NCI-H187 (cell line): ENCODE results near the gene SCARB1.

Source experiments
- DNase-seq, 2 experiments: peaks; one replicate each; lab custom pipeline; 2025; lab: John Stamatoyannopoulos, UW

The SCARB1 gene

GRCh38 chr12:124864326-124864752 lies 675 bp upstream of the SCARB1 start:
- DNase-seq: no peak

DNA sequence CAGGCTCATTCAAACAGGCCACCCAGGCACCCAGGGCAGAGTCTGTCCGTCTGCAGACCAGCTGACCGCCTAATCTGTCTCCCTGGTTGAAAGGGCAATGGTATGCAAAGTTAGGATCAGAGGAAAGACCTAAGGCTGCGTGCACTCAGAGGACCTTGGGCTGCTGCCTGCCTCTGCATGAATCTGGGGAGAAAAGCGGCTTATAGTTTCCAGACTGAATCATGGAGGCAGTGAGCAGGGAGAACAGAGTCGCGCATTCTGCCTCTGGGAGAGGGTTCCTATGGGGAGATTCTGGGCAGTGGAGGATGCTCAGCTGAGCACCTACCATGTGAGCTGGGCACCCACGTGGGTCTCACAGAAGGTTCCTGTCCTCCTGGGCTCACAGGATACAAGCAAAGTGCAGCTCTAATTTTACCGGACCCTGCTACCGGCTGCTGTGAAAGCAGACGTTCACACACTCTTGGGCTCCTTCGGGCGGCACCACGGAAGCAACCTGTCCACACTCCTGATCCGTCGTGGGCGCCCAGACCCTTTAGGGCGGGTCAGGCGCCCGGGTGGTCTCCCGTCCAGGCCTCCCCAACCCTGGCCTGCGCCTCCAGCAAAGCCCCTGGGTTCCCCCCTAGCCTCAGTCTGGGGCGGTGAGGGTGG lies 772 bp downstream of the SCARB1 start:
- no peak for DNase-seq

GRCh38 chr12:124861898-124862676 lies 1.6 kb downstream of the SCARB1 start:
- no peak for DNase-seq

DNA sequence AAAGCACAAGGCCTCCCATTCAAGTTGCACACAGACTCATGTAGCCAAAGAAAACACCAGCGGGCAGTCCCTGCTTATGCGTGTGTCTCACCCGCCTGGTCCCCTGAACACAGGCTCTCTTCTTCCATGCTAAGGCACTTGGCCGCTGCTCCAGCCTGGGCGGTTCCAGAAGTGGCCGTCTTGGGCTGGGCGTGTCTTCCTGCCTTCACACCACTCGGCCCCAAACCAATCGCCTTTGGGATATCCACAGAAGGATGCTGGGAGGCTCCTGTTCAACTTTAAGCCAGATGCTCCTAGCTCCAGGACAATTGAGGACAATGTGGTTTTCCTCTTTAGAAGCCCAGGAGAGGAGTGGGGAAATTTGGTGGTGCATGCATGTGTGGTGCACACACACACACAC lies 2.2 kb downstream of the SCARB1 start:
- DNase-seq: no peak

- DNase-seq: no peak
Measured at GRCh38 chr12:124857921-124858461, 5.7 kb downstream of the SCARB1 start.

GRCh38 chr12:124856842-124857178 lies 6.9 kb downstream of the SCARB1 start:
- DNase-seq: no peak

DNA sequence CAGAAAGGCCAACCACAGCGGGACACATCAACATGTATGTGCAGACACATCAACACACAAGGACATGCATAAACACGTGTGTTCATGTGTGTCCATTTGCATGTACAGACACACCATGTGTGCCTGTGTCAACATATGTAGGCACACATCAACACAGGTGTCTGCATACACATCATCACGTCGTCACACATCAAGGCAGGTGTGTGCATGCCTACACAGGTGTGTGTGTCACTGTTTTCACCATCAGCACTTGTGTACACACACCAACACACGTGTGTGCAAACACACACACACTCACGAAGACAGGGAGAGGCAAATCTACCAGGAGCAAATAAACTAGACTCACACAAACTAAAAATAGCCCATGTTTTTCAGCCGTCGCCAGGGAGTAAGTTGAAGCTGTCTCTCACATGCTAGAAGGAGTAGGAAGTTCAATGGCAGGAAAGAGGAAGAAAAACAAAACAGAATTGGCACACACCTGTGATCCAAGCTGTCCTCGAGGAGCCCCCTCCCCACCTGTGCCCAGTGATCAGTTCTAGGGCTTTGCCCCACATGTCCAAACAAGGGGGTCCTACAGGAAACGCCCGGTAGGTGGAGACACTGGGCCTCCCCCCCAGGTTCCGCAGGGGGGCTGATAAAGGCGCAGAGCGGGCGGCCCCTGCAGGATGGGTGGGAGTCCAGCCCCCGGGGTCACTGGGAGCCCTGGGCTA lies 7.4 kb downstream of the SCARB1 start:
- no peak for DNase-seq

DNA sequence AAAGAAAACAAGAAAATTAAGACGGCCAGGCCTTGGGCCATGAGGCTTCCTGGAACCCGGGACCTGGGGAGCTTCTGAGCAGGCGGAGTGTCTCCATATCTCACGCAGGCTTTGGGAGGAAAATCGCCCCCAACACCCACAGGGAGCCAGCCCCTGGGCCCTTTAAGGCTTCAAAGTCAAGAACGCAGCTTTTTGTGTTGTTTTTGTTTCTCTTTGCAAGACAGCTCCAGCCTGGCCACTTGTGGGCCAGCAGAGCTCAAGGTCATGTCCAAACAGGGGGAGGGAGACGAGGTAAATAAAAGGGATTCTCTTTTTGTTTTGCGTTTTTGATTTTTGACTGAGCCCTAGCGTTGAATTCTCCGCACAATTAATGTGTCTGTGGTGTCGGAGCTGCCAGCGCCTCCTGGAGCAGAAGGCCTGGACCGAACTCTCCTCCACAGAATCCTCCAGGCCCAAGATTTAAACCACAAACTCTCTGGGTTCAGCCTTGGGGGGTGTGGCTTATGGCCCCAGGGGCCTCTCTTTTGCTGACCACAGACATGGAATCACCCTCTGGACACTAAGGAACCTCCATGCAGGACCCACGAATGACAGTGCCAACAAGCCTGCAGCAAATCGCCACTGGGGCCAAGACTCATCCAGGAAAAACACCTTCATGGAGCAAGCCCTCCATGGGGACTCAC lies 8.2 kb downstream of the SCARB1 start:
- no peak for DNase-seq

DNA sequence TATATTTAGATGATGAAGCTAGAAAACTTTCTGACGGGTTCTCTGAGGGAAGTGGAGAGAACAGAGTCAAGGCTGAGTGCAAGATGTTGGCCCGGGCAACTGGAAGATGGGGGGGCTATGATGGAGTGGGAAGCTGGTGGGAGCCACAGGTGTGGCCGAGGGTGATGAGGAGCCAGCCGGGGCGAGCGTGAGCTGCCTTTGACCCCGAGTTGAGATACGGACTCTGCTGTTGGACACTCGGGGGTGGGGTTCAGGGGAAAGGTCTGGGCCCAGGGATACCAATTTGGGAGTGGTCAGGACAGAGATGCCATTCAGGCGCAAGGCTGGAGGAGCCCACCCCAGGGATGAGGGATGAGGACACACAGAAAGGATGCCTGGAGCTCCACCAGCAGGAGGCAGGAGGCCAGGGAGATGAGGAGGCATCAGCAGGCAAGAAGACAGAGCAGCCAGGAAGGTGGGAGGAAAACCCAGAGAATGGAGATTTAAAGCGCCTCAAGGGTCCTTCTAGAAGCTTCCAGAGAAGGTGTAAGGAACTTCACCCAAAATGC lies 9.0 kb downstream of the SCARB1 start:
- no peak for DNase-seq

DNA sequence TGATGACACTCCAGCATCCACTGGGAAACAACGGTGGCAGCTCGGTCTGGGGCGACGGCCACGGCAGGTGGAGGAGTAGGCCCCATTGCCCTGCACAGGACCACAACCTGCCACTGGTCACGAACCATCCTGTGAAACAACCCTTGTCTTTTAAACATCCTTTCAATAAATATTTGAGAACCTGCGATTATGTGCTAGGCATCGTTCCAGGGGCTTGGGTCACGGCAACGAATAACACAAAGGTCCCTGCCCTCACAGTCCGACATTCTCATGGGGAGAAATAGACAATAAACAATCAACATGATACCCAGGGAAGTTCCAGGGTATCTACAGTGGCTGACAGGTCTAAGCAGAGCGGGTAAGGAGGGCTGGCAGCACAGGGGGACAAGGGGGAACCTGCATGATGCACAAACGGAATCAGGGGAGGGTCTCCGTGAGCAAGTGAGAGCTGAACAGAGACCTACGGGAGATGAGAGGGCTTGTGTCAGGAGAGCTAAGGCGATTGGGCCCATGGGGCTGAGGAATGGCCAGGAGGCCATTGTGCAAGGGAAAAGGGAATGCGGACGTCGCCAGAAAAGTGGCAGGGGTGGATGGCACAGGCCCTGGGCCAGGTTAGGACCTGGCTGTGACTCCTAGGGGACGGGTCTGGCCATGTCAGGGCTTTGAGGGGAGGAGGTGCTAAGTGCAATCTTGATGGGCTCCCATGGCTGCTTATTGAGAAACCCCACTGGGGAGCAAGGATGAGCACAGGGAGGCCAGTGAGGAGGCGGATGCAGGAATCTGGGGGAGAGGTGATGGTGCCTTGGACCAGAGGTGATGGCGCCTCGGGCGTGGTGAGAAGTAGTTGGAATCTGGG lies 9.7 kb downstream of the SCARB1 start:
- DNase-seq: no peak

GRCh38 chr12:124852911-124853427 lies 10.7 kb downstream of the SCARB1 start:
- no peak for DNase-seq

GRCh38 chr12:124852329-124852831 lies 11.3 kb downstream of the SCARB1 start:
- no peak for DNase-seq

DNA sequence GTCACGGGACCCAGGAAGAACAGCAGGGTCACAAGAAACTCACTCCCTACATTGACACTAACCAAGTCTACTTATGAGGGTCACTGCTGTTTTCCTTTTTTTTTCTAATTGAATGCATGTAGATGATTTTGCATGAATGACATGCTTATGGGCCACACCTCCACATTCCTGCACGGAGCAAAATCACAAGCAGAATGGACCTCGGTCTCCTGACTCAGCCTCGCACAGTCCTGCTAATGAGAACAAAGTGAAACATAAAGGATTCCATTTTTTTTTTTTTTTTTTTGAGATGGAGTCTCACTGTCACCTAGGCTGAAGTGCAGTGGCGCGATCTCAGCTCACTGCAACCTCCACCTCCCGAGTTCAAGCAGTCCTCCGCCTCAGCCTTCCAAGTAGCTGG lies 12.3 kb downstream of the SCARB1 start:
- no peak for DNase-seq

- no peak for DNase-seq
Measured at GRCh38 chr12:124849382-124849781, 14.3 kb downstream of the SCARB1 start.

GRCh38 chr12:124848621-124849380 lies 14.9 kb downstream of the SCARB1 start:
- no peak for DNase-seq

DNA sequence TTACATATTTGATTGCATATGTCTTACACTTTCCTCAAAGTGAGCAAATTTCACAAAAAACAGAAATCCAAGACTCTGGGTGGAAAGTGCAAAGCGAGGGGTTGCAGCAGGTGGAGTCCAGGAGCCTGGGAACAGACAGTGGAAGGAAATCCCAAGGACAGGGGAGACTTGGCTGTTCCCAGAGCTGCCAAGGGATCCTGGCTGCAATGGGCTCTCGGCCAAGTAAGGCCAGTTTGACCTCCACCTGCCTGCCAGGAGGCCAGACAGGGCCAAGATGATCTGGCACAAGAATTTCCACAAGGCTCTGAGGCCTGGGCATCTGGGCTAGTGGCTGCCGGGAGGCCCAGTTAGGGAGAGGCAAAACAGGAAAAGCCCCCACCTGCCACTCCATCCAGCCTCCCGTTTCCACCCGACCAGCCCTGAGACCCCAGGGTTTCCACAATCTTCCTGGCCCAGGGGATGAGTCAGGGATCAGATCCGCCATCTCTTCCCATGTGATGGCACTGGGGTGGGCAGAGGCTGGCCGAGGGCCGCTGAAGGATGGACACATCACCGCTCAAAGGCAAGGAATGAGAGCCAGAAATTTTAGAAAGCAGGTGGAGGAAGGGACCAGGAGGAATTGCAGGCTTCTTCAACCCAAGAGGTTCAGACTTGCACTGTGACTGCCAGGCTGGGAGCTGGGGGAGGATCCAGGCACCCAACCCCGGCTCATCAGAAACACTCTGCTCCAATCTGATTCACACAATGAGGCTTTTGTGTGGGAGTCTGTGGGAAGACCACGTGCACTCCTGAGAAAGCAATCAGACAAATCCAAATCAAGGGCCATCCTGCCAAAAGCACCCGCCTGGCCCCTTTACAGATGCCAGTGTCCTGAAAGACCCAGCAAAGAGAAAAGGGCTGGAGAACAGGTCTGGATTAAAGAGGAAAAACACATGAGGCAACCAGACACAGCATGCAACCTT lies 16.3 kb downstream of the SCARB1 start:
- no peak for DNase-seq

DNA sequence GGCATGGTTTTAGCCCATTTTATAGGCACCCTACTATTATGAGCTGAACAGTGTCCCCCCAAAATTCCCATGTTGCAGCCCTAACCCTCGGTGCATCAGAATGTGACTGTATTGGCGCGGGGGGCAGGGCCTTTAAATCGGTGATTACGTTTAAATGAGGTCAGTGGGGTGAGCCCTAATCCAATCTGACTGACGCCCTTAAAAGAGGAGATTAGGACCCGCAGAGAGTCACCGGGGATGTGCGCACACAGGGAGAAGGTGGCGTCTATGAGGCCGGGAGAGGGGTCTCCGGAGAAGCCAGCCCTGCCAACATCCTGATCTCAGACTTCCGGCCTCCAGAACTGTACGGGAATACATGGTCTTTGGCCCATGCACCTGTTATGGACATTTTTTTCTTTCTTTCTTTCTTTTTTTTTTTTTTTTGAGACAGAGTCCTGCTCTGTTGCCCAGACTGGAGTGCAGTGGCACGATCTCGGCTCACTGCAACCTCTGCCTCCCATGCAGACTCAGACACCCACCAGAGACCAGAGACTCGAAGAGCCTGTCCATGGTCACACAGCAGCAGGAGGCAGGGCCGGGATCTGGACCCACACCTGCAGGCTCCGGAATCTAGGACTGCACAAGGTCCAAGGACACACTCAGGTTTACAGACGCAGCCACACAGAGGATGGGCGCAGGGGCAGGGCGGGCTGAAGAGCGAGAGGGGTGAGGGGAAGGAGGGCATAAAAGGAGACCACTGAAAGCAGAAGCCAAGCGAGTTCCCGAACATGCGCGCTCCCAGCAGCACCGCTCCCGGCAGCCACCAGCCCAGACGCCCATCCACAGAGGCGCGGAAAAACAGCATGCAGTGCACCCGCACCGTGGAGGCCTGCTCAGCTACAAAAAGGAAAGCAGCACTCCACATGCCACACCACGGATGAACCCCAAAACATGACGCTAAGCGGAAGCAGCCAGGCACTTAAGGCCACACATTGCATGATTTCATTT lies 19.0 kb downstream of the SCARB1 start:
- DNase-seq: no peak
